ENCODE results near the gene TTC1.

GRCh38 chr5:160049099-160049498 lies 40.2 kb downstream of the TTC1 start:
- TF ChIP-seq CTCF (conservative IDR thresholded peaks at IDR 0.05): no peak
- no peak for TF ChIP-seq ZFX (IDR thresholded peaks at IDR 0.05)

All from C4-2B (cell line).